GM10266 (cell line): ENCODE results near the gene RPL7A.

Experiments used
- DNase-seq: peaks from one replicate; pipeline ENCODE4 v3.0.0; 2012; ENCODE audit errors: extremely low spot score
- TF ChIP-seq, protein P1 (sequence below): IDR thresholded peaks from 2 replicates; pipeline ENCODE4 v1.5.1; 2012; ENCODE audit warnings: mild to moderate bottlenecking, low read depth; ENCODE audit not compliant: control insufficient read depth, insufficient read depth; ENCODE audit errors: missing control alignments

RPL7A gene

DNA sequence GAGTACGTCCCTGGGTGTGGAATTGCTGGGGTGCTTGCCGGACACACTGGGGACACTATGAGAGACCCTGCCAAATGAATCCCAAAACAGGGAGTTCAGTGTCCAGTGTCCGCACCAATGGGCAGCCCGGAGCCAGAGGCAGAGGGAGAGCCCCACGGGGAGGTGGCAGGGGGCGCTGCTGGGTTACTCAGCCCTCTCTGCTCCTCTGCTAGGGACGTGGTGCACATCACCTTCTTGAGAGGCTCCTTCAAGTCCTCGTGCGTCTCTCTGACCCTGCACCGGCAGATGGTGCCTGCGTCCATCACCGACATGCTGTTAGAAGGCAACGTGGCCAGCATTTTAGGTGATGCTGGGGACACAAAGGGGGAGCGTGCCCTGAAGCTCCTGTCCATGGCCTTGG is 48.9 kb downstream of the RPL7A start:
- TF ChIP-seq, protein P1, sequence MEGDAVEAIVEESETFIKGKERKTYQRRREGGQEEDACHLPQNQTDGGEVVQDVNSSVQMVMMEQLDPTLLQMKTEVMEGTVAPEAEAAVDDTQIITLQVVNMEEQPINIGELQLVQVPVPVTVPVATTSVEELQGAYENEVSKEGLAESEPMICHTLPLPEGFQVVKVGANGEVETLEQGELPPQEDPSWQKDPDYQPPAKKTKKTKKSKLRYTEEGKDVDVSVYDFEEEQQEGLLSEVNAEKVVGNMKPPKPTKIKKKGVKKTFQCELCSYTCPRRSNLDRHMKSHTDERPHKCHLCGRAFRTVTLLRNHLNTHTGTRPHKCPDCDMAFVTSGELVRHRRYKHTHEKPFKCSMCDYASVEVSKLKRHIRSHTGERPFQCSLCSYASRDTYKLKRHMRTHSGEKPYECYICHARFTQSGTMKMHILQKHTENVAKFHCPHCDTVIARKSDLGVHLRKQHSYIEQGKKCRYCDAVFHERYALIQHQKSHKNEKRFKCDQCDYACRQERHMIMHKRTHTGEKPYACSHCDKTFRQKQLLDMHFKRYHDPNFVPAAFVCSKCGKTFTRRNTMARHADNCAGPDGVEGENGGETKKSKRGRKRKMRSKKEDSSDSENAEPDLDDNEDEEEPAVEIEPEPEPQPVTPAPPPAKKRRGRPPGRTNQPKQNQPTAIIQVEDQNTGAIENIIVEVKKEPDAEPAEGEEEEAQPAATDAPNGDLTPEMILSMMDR, result peak; percentile 37
- DNase-seq, result no peak

DNA sequence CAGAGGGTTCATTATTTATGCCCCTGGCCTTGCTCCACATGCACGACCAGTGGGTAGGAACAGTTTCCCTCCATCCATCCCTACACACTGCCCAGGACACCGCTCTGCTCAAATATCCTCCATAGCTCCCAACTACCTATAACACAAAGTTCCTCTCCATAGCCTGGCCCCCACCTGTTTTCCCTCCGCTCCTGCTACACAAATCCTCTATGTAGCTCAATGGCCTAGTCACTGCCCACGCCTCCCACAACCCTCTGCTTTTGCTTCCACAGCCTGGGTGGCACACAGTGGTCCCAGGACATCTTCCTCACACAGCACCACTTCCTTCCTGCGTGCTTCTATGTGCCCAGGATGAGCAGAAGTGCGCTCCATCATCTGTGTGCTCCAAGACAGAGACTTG is 49.4 kb downstream of the RPL7A start:
- no peak for DNase-seq
- TF ChIP-seq, protein P1, result no peak

DNA sequence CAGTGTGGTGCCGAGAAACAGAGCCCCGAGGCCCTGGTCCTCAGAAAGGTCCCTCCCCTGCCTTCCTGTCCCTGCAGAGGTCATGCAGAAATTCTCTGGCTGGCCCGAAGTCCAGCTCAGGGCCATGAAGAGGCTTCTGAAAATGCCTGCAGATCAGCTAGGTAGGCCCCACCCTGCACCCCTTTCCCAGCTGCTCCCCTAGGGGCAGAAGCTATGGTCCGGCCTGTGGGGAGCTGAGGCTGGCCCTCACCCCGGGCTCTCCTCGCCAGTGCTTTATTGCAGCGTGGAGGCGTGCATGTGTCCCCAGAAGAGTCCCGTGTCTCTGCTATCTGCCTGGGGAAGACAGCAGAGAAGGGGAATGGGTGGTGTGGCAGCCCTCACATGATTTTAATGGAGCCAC is 49.9 kb downstream of the RPL7A start:
- DNase-seq, result no peak
- TF ChIP-seq, protein P1, result no peak

DNA sequence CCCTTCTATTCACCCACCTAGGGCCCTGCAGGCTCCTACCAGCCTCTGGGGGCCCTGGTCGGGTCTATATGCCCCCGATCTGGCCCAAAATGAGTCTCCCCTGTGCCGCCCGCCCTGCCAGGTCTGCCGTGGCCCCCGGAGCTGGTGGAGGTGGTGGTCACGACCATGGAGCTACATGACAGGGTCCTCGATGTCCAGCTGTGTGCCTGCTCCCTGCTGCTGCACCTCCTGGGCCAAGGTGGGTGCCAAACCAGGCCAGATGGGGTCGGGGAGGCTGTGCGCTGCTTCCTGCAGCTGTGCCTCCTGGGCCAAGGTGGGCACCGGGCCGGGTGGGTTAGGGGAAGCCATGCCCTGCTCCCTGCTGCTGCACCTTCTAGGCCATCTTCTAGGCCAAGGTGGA is 52.3 kb downstream of the RPL7A start:
- TF ChIP-seq, protein P1, result no peak
- DNase-seq, result no peak
